HepG2 (cell line): ENCODE results near the gene PRDM10. TPM values are rescaled to one million over a fixed set of nuclear protein-coding genes. Genes with fewer than 3 reads are reported as not detected.

Source experiments
- CENPT ChIP-seq: sonication (generic); formaldehyde crosslinking; IDR thresholded peaks from 2 replicates; pipeline ENCODE4 v1.8.0; 2022; ENCODE audit warnings: low read depth, mild to moderate bottlenecking, moderate library complexity, missing genetic modification reagents
- FOSL2 ChIP-seq: sonication (generic); formaldehyde crosslinking; IDR thresholded peaks from 2 replicates; pipeline ENCODE4 v1.4.0; 2020; ENCODE audit warnings: missing genetic modification reagents
- GATA4 ChIP-seq: sonication (generic); IDR thresholded peaks from 2 replicates; pipeline ENCODE4 v1.6.1; 2016; ENCODE audit warnings: antibody characterized with exemption, low read depth, borderline replicate concordance
- MED1 ChIP-seq: sonication (generic); formaldehyde crosslinking; IDR thresholded peaks from 2 replicates; pipeline ENCODE4 v1.4.0; 2020; ENCODE audit warnings: missing genetic modification reagents
- TBL1XR1 ChIP-seq: fragments of 150-350 bp; IDR thresholded peaks from 2 replicates; pipeline ENCODE4 v1.6.1; 2014; ENCODE audit warnings: borderline replicate concordance, low read length; ENCODE audit not compliant: partially characterized antibody
- ZBTB40 ChIP-seq, 2 experiments: fragments of 450-650 bp in 1 of 2; sonication (generic) in 1 of 2; formaldehyde crosslinking in 1 of 2; IDR thresholded peaks; 2 replicates each; pipeline versions ENCODE4 v1.6.1 to v1.8.0; 2016 to 2022; ENCODE audit warnings: antibody characterized with exemption in 1 of 2, mild to moderate bottlenecking in 1 of 2, missing genetic modification reagents in 1 of 2
- ZNF44 ChIP-seq: sonication (generic); formaldehyde crosslinking; IDR thresholded peaks from 2 replicates; pipeline ENCODE4 v1.5.1; 2020; ENCODE audit warnings: mild to moderate bottlenecking, missing genetic modification reagents
- ZNF547 ChIP-seq: sonication (generic); formaldehyde crosslinking; IDR thresholded peaks from 2 replicates; pipeline ENCODE4 v1.5.1; 2020; ENCODE audit warnings: mild to moderate bottlenecking, missing genetic modification reagents
- ZNF605 ChIP-seq: sonication (generic); formaldehyde crosslinking; IDR thresholded peaks from 2 replicates; pipeline ENCODE4 v1.8.0; 2022; ENCODE audit warnings: mild to moderate bottlenecking, missing genetic modification reagents
- polyA plus RNA-seq, 8 experiments: library from polyadenylated mRNA; depleted of rRNA in 3 of 8; stranded (reverse) in 7 of 8; unstranded in 1 of 8; fragments of >200 nt; fragmentation: Illumina TruSeq in 4 of 8; extraction: Trizol in 4 of 8; gene quantifications; 2 replicates each; pipeline versions ENCODE4 v1.2.1 to v1.2.3, GENCODE V29; 2011 to 2016; ENCODE audit warnings: low read depth in 4 of 8, missing spikeins in 1 of 8, mixed read lengths in 1 of 8; ENCODE audit not compliant: insufficient read depth in 1 of 8
- total RNA-seq, 5 experiments: library from RNA; depleted of rRNA; stranded (reverse); fragments of >200 nt; fragmentation: Illumina TruSeq; extraction: Trizol; gene quantifications; 2 replicates each; pipeline ENCODE4 v1.2.3, GENCODE V29; 2016; ENCODE audit warnings: low read depth in 1 of 5
- TF ChIP-seq, protein P1 (sequence below): sonication (generic); formaldehyde crosslinking; IDR thresholded peaks from 2 replicates; pipeline ENCODE4 v1.4.0; 2020; ENCODE audit warnings: mild to moderate bottlenecking, missing genetic modification reagents, borderline replicate concordance

Gene PRDM10
- total and polyA plus RNA-seq, 2 of the 13 experiments (the other 11 are each of a cell fraction or from before 2014, with no cell fraction given), result 5.7 to 5.8 TPM

GRCh38 chr11:129853518-129854231, 149.0 kb downstream of the PRDM10 start (continued):
- TF ChIP-seq, protein P1, sequence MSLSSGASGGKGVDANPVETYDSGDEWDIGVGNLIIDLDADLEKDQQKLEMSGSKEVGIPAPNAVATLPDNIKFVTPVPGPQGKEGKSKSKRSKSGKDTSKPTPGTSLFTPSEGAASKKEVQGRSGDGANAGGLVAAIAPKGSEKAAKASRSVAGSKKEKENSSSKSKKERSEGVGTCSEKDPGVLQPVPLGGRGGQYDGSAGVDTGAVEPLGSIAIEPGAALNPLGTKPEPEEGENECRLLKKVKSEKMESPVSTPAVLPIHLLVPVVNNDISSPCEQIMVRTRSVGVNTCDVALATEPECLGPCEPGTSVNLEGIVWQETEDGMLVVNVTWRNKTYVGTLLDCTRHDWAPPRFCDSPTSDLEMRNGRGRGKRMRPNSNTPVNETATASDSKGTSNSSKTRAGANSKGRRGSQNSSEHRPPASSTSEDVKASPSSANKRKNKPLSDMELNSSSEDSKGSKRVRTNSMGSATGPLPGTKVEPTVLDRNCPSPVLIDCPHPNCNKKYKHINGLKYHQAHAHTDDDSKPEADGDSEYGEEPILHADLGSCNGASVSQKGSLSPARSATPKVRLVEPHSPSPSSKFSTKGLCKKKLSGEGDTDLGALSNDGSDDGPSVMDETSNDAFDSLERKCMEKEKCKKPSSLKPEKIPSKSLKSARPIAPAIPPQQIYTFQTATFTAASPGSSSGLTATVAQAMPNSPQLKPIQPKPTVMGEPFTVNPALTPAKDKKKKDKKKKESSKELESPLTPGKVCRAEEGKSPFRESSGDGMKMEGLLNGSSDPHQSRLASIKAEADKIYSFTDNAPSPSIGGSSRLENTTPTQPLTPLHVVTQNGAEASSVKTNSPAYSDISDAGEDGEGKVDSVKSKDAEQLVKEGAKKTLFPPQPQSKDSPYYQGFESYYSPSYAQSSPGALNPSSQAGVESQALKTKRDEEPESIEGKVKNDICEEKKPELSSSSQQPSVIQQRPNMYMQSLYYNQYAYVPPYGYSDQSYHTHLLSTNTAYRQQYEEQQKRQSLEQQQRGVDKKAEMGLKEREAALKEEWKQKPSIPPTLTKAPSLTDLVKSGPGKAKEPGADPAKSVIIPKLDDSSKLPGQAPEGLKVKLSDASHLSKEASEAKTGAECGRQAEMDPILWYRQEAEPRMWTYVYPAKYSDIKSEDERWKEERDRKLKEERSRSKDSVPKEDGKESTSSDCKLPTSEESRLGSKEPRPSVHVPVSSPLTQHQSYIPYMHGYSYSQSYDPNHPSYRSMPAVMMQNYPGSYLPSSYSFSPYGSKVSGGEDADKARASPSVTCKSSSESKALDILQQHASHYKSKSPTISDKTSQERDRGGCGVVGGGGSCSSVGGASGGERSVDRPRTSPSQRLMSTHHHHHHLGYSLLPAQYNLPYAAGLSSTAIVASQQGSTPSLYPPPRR (CRISPR knock-in tag), result peak; percentile 81; the same call in 1 of the 2 replicates
- TF ChIP-seq MED1 (peak; percentile 93), FOSL2 (peak; percentile 76), ZBTB40 (IDR thresholded peaks at IDR 0.05) (no peak), ZBTB40 (CRISPR knock-in tag; IDR thresholded peaks at IDR 0.05) (peak; percentile 58; the same call in 1 of the 2 replicates), CENPT (no peak), TBL1XR1 (no peak), ZNF605 (CRISPR knock-in tag) (0 out of 2 replicates have a peak, but pooled peaks have one; percentile 27), GATA4 (0 out of 2 replicates have a peak, but pooled peaks have one; percentile 30), ZNF44 (no peak), ZNF547 (CRISPR knock-in tag) (no peak)
